ENCODE results near the gene CHRNG.

CHRNG gene

GRCh38 chr2:232537499-232537898 is 2.0 kb upstream of the CHRNG start:
- no peaks in the 10 kb centered on the region for H3K79me2 ChIP-seq (ENCODE audit: low read length)
- H3K27ac ChIP-seq (ENCODE audit: low read length): no peak overlapping the region
- H3K9me3 ChIP-seq (ENCODE audit: insufficient read depth, low read length): no peaks in the 10 kb centered on the region
- H3K4me1 ChIP-seq (ENCODE audit: low read length): no peaks in the 10 kb centered on the region
- TF ChIP-seq, protein P1, sequence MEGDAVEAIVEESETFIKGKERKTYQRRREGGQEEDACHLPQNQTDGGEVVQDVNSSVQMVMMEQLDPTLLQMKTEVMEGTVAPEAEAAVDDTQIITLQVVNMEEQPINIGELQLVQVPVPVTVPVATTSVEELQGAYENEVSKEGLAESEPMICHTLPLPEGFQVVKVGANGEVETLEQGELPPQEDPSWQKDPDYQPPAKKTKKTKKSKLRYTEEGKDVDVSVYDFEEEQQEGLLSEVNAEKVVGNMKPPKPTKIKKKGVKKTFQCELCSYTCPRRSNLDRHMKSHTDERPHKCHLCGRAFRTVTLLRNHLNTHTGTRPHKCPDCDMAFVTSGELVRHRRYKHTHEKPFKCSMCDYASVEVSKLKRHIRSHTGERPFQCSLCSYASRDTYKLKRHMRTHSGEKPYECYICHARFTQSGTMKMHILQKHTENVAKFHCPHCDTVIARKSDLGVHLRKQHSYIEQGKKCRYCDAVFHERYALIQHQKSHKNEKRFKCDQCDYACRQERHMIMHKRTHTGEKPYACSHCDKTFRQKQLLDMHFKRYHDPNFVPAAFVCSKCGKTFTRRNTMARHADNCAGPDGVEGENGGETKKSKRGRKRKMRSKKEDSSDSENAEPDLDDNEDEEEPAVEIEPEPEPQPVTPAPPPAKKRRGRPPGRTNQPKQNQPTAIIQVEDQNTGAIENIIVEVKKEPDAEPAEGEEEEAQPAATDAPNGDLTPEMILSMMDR (IDR thresholded peaks at IDR 0.05; ENCODE audit: low read depth, low read length): no peak
- TF ChIP-seq EZH2phosphoT487 (IDR thresholded peaks at IDR 0.05; ENCODE audit: low read depth): no peak
- H3K36me3 ChIP-seq (replicated peaks; ENCODE audit: low read depth, low read length): no peaks in the 10 kb centered on the region
- H3K9ac ChIP-seq (ENCODE audit: low read length): no peak overlapping the region
- H3K4me2 ChIP-seq (ENCODE audit: low read length): no peak overlapping the region
- H4K20me1 ChIP-seq (ENCODE audit: insufficient read depth, low read length): no peaks in the 10 kb centered on the region
- H3K27me3 ChIP-seq (ENCODE audit: low read depth, low read length): no peaks in the 10 kb centered on the region
- H3K4me3 ChIP-seq (ENCODE audit: low read length): no peak overlapping the region
- no peak overlapping the region for H2AFZ ChIP-seq (ENCODE audit: low read depth, low read length)

DNA sequence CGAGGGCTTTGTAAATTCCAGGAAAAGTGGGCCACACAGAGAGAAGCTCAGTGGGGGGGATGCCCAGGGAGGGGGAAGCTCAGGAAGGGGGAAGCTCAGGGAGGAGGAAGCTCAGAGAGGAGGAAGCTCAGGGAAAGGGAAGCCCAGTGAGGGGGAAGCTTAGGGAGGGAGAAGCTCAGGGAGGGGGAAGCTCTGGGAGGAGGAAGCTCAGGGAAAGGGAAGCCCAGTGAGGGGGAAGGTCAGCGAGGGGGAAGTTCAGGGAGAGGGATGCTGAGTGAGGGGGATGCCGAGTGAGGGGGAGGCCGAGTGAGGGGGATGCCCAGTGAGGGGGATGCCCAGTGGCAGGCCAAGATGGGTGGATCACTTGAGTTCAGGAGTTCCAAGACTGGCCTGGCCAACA is 821 bp upstream of the CHRNG start:
- no peak overlapping the region for H3K4me3 ChIP-seq (ENCODE audit: low read length)
- H3K4me1 ChIP-seq (ENCODE audit: low read length): no peaks in the 10 kb centered on the region
- H3K9ac ChIP-seq (ENCODE audit: low read length): no peak overlapping the region
- no peaks in the 10 kb centered on the region for H3K36me3 ChIP-seq (replicated peaks; ENCODE audit: low read depth, low read length)
- no peaks in the 10 kb centered on the region for H4K20me1 ChIP-seq (ENCODE audit: insufficient read depth, low read length)
- H3K79me2 ChIP-seq (ENCODE audit: low read length): no peaks in the 10 kb centered on the region
- H3K9me3 ChIP-seq (ENCODE audit: insufficient read depth, low read length): no peaks in the 10 kb centered on the region
- TF ChIP-seq EZH2phosphoT487 (IDR thresholded peaks at IDR 0.05; ENCODE audit: low read depth): no peak
- TF ChIP-seq, protein P1 (IDR thresholded peaks at IDR 0.05; ENCODE audit: low read depth, low read length): no peak
- H3K27ac ChIP-seq (ENCODE audit: low read length): no peak overlapping the region
- no peak overlapping the region for H2AFZ ChIP-seq (ENCODE audit: low read depth, low read length)
- no peaks in the 10 kb centered on the region for H3K27me3 ChIP-seq (ENCODE audit: low read depth, low read length)
- H3K4me2 ChIP-seq (ENCODE audit: low read length): no peak overlapping the region

GRCh38 chr2:232540441-232541041 is 1.0 kb downstream of the CHRNG start:
- Histone ChIP-seq H3K9ac (ENCODE audit: low read length) (no peak overlapping the region), H3K36me3 (replicated peaks; ENCODE audit: low read depth, low read length) (no peaks in the 10 kb centered on the region), H2AFZ (ENCODE audit: low read depth, low read length) (no peak overlapping the region), H3K4me2 (ENCODE audit: low read length) (no peak overlapping the region), H3K4me1 (ENCODE audit: low read length) (no peaks in the 10 kb centered on the region), H3K4me3 (ENCODE audit: low read length) (no peak overlapping the region), H3K27ac (ENCODE audit: low read length) (no peak overlapping the region), H3K27me3 (ENCODE audit: low read depth, low read length) (no peaks in the 10 kb centered on the region), H4K20me1 (ENCODE audit: insufficient read depth, low read length) (no peaks in the 10 kb centered on the region), H3K79me2 (ENCODE audit: low read length) (no peaks in the 10 kb centered on the region), H3K9me3 (ENCODE audit: insufficient read depth, low read length) (no peaks in the 10 kb centered on the region)
- TF ChIP-seq, protein P1 (IDR thresholded peaks at IDR 0.05; ENCODE audit: low read depth, low read length): no peak
- TF ChIP-seq EZH2phosphoT487 (IDR thresholded peaks at IDR 0.05; ENCODE audit: low read depth): no peak

DNA sequence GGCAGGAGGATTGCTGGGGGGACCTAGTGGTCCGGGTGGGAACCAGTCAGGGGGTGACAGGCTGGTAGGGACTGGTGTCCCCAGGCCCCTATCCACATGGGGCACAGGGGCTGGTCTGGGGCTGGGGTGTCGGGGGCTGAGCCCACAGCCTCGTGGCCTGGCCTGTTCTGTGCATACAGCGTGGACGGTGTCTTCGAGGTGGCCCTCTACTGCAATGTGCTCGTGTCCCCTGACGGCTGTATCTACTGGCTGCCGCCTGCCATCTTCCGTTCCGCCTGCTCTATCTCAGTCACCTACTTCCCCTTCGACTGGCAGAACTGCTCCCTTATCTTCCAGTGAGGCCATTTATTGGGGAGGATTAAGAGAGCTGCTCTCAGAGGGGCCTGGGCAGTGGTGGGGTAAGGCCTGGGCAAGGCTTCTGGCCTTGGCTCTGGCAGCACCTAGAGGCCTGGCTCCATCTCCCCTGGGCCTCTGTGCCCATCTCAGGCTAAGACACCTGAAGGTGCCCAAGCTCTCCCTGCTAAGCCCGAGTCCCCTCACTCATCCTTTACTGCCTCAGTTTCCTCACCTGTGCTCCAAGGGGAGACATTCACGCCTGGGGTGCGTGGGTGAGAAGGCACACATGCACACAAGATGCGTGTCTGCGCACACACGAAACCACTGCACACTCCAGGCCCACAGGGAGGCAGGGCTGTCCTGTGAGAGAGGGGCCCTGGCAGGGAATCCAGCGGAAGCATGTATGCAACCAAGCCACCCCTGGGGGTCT is 1.9 kb downstream of the CHRNG start:
- Histone ChIP-seq H3K4me3 (ENCODE audit: low read length) (no peak overlapping the region), H3K9me3 (ENCODE audit: insufficient read depth, low read length) (no peaks in the 10 kb centered on the region), H3K4me1 (ENCODE audit: low read length) (no peaks in the 10 kb centered on the region), H2AFZ (ENCODE audit: low read depth, low read length) (no peak overlapping the region), H3K36me3 (replicated peaks; ENCODE audit: low read depth, low read length) (no peaks in the 10 kb centered on the region), H3K27me3 (ENCODE audit: low read depth, low read length) (no peaks in the 10 kb centered on the region), H3K79me2 (ENCODE audit: low read length) (no peaks in the 10 kb centered on the region), H3K4me2 (ENCODE audit: low read length) (no peak overlapping the region), H3K9ac (ENCODE audit: low read length) (no peak overlapping the region), H4K20me1 (ENCODE audit: insufficient read depth, low read length) (no peaks in the 10 kb centered on the region), H3K27ac (ENCODE audit: low read length) (no peak overlapping the region)
- no peak for TF ChIP-seq EZH2phosphoT487 (IDR thresholded peaks at IDR 0.05; ENCODE audit: low read depth)
- TF ChIP-seq, protein P1 (IDR thresholded peaks at IDR 0.05; ENCODE audit: low read depth, low read length): no peak

Data from OCI-LY3 (cell line).